Psoas muscle (tissue), 8 donors: ENCODE measurements around the gene NAA11. TPM values are rescaled to one million over a fixed set of nuclear protein-coding genes. Genes with fewer than 3 reads are reported as not detected.

Experiments used
- ATAC-seq, 4 donors: fragments of 200-7000 bp; cut with Tn5 transposase; one replicate each; pipeline ENCODE4 v1.9.1; 2020; ENCODE audit warnings: moderate library complexity in 3 of 4, mild to moderate bottlenecking in 2 of 4
- DNase-seq, 2 donors: peaks; one replicate each; pipeline ENCODE4 v3.0.0-alpha.2; 2020
- H3K27ac ChIP-seq: fragments of 200-600 bp; one replicate; pipeline ENCODE4 v1.8.0; 2022
- H3K27me3 ChIP-seq, 3 donors: fragments of 200-600 bp in 1 of 3; one replicate each; pipeline versions ENCODE4 v1.6.1 to v1.8.0; 2013 to 2022; ENCODE audit warnings: low read length in 2 of 3, mild to moderate bottlenecking in 2 of 3, moderate library complexity in 1 of 3; ENCODE audit not compliant: insufficient read depth in 3 of 3
- H3K36me3 ChIP-seq, 2 donors: fragments of 200-600 bp in 1 of 2; one replicate each; pipeline versions ENCODE4 v1.6.1 to v1.8.0; 2013 to 2022; ENCODE audit warnings: low read depth in 1 of 2, mild to moderate bottlenecking in 1 of 2, moderate library complexity in 1 of 2; ENCODE audit not compliant: insufficient read depth in 1 of 2
- H3K4me1 ChIP-seq: fragments of 200-600 bp; one replicate; pipeline ENCODE4 v1.8.0; 2022
- H3K4me3 ChIP-seq: fragments of 200-600 bp; one replicate; pipeline ENCODE4 v1.8.0; 2022; ENCODE audit warnings: mild to moderate bottlenecking
- H3K9me3 ChIP-seq: fragments of 200-600 bp; one replicate; pipeline ENCODE4 v1.8.0; 2022
- CTCF ChIP-seq: fragments of 200-600 bp; IDR thresholded peaks from one replicate; pipeline ENCODE4 v1.8.0; 2022; ENCODE audit warnings: antibody characterized with exemption
- WGBS, 3 donors: extraction: QIAGEN DNeasy Blood & Tissue Kit; methylation state at CpG; one replicate each; pipeline versions ENCODE4 v1.1.6 to v1.1.7; 2013; 5-methylcytosine and 5-hydroxymethylcytosine counted together
- intact Hi-C, 2 donors: fragments of 100-400 bp; cut with DNase I; formaldehyde crosslinking; loops; one replicate each; pipeline versions ENCODE4 v1.11.0 to v1.14.2; 2022
- polyA plus RNA-seq, 3 donors: library from polyadenylated mRNA; stranded (reverse); fragments of 200-250 nt; gene quantifications; one replicate each; pipeline ENCODE4 v1.2.3, GENCODE V29; 2013
- total RNA-seq, 4 donors: library from RNA; stranded (reverse); fragmentation: NEBNext Ultra II Directional in 2 of 4; extraction: Animal tissue kit (Norgen Biotek cat#: 25700) in 2 of 4; gene quantifications; one replicate each; pipeline versions ENCODE4 v1.2.1 to v1.2.4, GENCODE V29; 2021 to 2023
- donor health status: healthy with polysubstance abuse.
- donor health status: DM: no; HTN: no; CAD: no; lungs with moderate emphysema.
- donor health status: Bipolar disorder and iron deficiency.
- donor health status: healthy.
- donor health status: DM: yes; HTN: yes; CAD: no.
- donor health status: DM: no; HTN: no; CAD: no.
- donor health status: DM: no; HTN: no; CAD: no.
- donor health status: DM: yes; HTN: yes; CAD: no.

Gene NAA11
- total and polyA plus RNA-seq, 7 donors: not detected

GRCh38 chr4:79348405-79348804, 22.5 kb upstream of the NAA11 start:
- Histone ChIP-seq H3K27ac (no peak overlapping the region), H3K36me3 (no peaks in the 10 kb centered on the region), H3K4me3 (no peak overlapping the region), H3K27me3 (no peaks in the 10 kb centered on the region), H3K9me3 (peaks cover 4% of the 10 kb centered on the region), H3K4me1 (no peaks in the 10 kb centered on the region)
- DNase-seq (no peak), ATAC-seq (no peak)
- intact Hi-C loops: no loop called here
- TF ChIP-seq CTCF: no peak
- WGBS, 3 donors: 89 to 91% (median 91%) methylated on average over 2 of the region's 2 CpGs

- WGBS, 3 donors: 71 to 91% (median 88%) methylated on average over 3 of the region's 3 CpGs
- peaks cover 10% of the 10 kb centered on the region for H3K9me3 ChIP-seq
- no peak overlapping the region for H3K4me3 ChIP-seq
- no peak for TF ChIP-seq CTCF
- H3K27me3 ChIP-seq: no peaks in the 10 kb centered on the region
- H3K4me1 ChIP-seq: no peaks in the 10 kb centered on the region
- DNase-seq (no peak), ATAC-seq (no peak)
- H3K27ac ChIP-seq: no peak overlapping the region
- intact Hi-C loops: no loop called here
- H3K36me3 ChIP-seq: no peaks in the 10 kb centered on the region
Measured at GRCh38 chr4:79341893-79342653, 16.2 kb upstream of the NAA11 start.

- DNase-seq (no peak), ATAC-seq (no peak)
- intact Hi-C loops: no loop called here
- TF ChIP-seq CTCF: no peak
- H3K4me1 ChIP-seq: no peaks in the 10 kb centered on the region
- H3K4me3 ChIP-seq: no peak overlapping the region
- no peaks in the 10 kb centered on the region for H3K36me3 ChIP-seq
- 90 to 100% (median 96%) methylated on average over 2 of the region's 2 CpGs for WGBS, 3 donors
- peaks cover 10% of the 10 kb centered on the region for H3K9me3 ChIP-seq
- no peak overlapping the region for H3K27ac ChIP-seq
- no peaks in the 10 kb centered on the region for H3K27me3 ChIP-seq
Measured at GRCh38 chr4:79340568-79340967, 14.7 kb upstream of the NAA11 start.

GRCh38 chr4:79338148-79338547, 12.3 kb upstream of the NAA11 start:
- no peak overlapping the region for H3K27ac ChIP-seq
- H3K9me3 ChIP-seq: peaks cover 3% of the 10 kb centered on the region
- ATAC-seq: no peak
- H3K4me1 ChIP-seq: no peaks in the 10 kb centered on the region
- intact Hi-C loops: no loop called here
- H3K36me3 ChIP-seq: no peaks in the 10 kb centered on the region
- no peak for DNase-seq
- no peak for TF ChIP-seq CTCF
- no peak overlapping the region for H3K4me3 ChIP-seq
- no peaks in the 10 kb centered on the region for H3K27me3 ChIP-seq

- ATAC-seq: no peak
- intact Hi-C loops: no loop called here
- no peak for TF ChIP-seq CTCF
- Histone ChIP-seq H3K27ac (no peak overlapping the region), H3K9me3 (no peaks in the 10 kb centered on the region), H3K4me1 (no peaks in the 10 kb centered on the region), H3K4me3 (no peak overlapping the region), H3K27me3 (no peaks in the 10 kb centered on the region), H3K36me3 (no peaks in the 10 kb centered on the region)
- 74 to 86% (median 77%) methylated on average over 1 of the region's 1 CpG for WGBS, 3 donors
- no peak for DNase-seq
Measured at GRCh38 chr4:79334783-79335182, 8.9 kb upstream of the NAA11 start.
